IMR-90 (cell line): ENCODE measurements around the gene PRIMA1. TPM values are rescaled to one million over a fixed set of nuclear protein-coding genes. Genes with fewer than 3 reads are reported as not detected.

Experiments
- ATAC-seq: fragments of 200-7000 bp; cut with Tn5 transposase; 2 replicates; pipeline ENCODE4 v1.9.1; 2020; ENCODE audit warnings: low read depth, mild to moderate bottlenecking, moderate library complexity
- BruUV-seq: library from RNA; stranded (reverse); fragments of 400-500 nt; replicated peaks from 2 replicates; lab custom pipeline; 2021; lab: Mats Ljungman, UMichigan
- CTCF ChIA-PET: fragments of 300-600 bp; formaldehyde crosslinking; extraction: SDS; loops from one replicate; lab custom pipeline; 2021; ENCODE audit warnings: antibody characterized with exemption; lab: Yijun Ruan, JAX
- POLR2A ChIA-PET: fragments of 300-600 bp; sonication (Branson Sonifier 250); formaldehyde crosslinking; loops from one replicate; lab custom pipeline; 2022; ENCODE audit warnings: antibody characterized with exemption; ENCODE audit not compliant: unreplicated experiment; lab: Charles Lee
- DNase-seq: peaks from one replicate; pipeline ENCODE4 v3.0.0; 2013
- H2AFZ ChIP-seq: replicated peaks from 2 replicates; pipeline ENCODE3; 2013; ENCODE audit warnings: low read length, mild to moderate bottlenecking; ENCODE audit not compliant: poor library complexity
- H2AK5ac ChIP-seq: 2 replicates; pipeline ENCODE4 v1.6.1; 2013; ENCODE audit warnings: low read depth, low read length, inconsistent platforms
- H2AK9ac ChIP-seq: replicated peaks from 2 replicates; pipeline ENCODE3; 2013; ENCODE audit warnings: mild to moderate bottlenecking, low read depth, low read length, moderate library complexity; ENCODE audit not compliant: poor library complexity
- H2BK120ac ChIP-seq: 2 replicates; pipeline ENCODE4 v1.6.1; 2013; ENCODE audit warnings: low read depth, low read length, inconsistent platforms
- H2BK15ac ChIP-seq: 3 replicates; pipeline ENCODE4 v1.6.1; 2013; ENCODE audit warnings: low read depth, low read length, inconsistent platforms
- H2BK20ac ChIP-seq: 2 replicates; pipeline ENCODE4 v1.6.1; 2013; ENCODE audit warnings: low read depth, mild to moderate bottlenecking, inconsistent platforms, low read length, moderate library complexity
- H2BK5ac ChIP-seq: 2 replicates; pipeline ENCODE4 v1.6.1; 2013; ENCODE audit warnings: mild to moderate bottlenecking, low read depth, low read length, inconsistent platforms; ENCODE audit not compliant: poor library complexity, severe bottlenecking
- H3K14ac ChIP-seq: replicated peaks from 2 replicates; pipeline ENCODE4 v1.6.1; 2013; ENCODE audit warnings: low read depth, low read length, inconsistent platforms
- H3K18ac ChIP-seq: 2 replicates; pipeline ENCODE4 v1.6.1; 2013; ENCODE audit warnings: low read depth, low read length, control low read depth
- H3K23ac ChIP-seq: 2 replicates; pipeline ENCODE4 v1.6.1; 2013; ENCODE audit warnings: low read depth, low read length, inconsistent platforms
- H3K27ac ChIP-seq: 2 replicates; pipeline ENCODE4 v1.5.1; 2013; ENCODE audit warnings: mild to moderate bottlenecking, control low read depth, low read length; ENCODE audit not compliant: insufficient read depth
- H3K27me3 ChIP-seq: 2 replicates; pipeline ENCODE4 v1.6.1; 2013; ENCODE audit warnings: low read length; ENCODE audit not compliant: control insufficient read depth, insufficient read depth
- H3K36me3 ChIP-seq: 2 replicates; pipeline ENCODE4 v1.6.1; 2013; ENCODE audit warnings: low read length, mixed read lengths; ENCODE audit not compliant: control insufficient read depth, insufficient read depth
- H3K4ac ChIP-seq: 2 replicates; pipeline ENCODE4 v1.6.1; 2013; ENCODE audit warnings: low read depth, low read length, inconsistent platforms
- H3K4me1 ChIP-seq: 2 replicates; pipeline ENCODE4 v1.6.1; 2013; ENCODE audit warnings: low read length, mixed read lengths; ENCODE audit not compliant: control insufficient read depth, insufficient read depth
- H3K4me2 ChIP-seq: 2 replicates; pipeline ENCODE4 v1.6.1; 2013; ENCODE audit warnings: low read depth, mild to moderate bottlenecking, control low read depth, low read length, moderate library complexity
- H3K4me3 ChIP-seq: 2 replicates; pipeline ENCODE4 v1.5.1; 2013; ENCODE audit warnings: low read depth, mild to moderate bottlenecking, control low read depth, low read length, moderate library complexity; ENCODE audit not compliant: insufficient read depth
- H3K56ac ChIP-seq: 2 replicates; pipeline ENCODE4 v1.6.1; 2013; ENCODE audit warnings: low read length, inconsistent platforms; ENCODE audit not compliant: insufficient read depth; ENCODE audit errors: extremely low read depth
- H3K79me1 ChIP-seq, 2 experiments: 2 replicates each; pipeline ENCODE4 v1.6.1; 2013; ENCODE audit warnings: low read length in 2 of 2, inconsistent platforms in 1 of 2, low read depth in 1 of 2
- H3K9ac ChIP-seq: 2 replicates; pipeline ENCODE4 v1.6.1; 2013; ENCODE audit warnings: low read depth, low read length, control low read depth
- H3K9me1 ChIP-seq: 2 replicates; pipeline ENCODE4 v1.6.1; 2013; ENCODE audit warnings: low read length, inconsistent platforms; ENCODE audit not compliant: insufficient read depth
- H3K9me3 ChIP-seq: 2 replicates; pipeline ENCODE4 v1.6.1; 2013; ENCODE audit warnings: low read length; ENCODE audit not compliant: control insufficient read depth, insufficient read depth
- H4K20me1 ChIP-seq: 2 replicates; pipeline ENCODE4 v1.6.1; 2013; ENCODE audit warnings: low read length, inconsistent platforms; ENCODE audit not compliant: insufficient read depth
- H4K5ac ChIP-seq: 2 replicates; pipeline ENCODE4 v1.6.1; 2013; ENCODE audit warnings: mild to moderate bottlenecking, low read depth, low read length, control low read depth
- H4K8ac ChIP-seq, 2 experiments: 2 replicates each; pipeline ENCODE4 v1.6.1; 2013; ENCODE audit warnings: low read depth in 2 of 2, low read length in 2 of 2, control low read depth in 1 of 2, inconsistent platforms in 1 of 2
- H4K91ac ChIP-seq: 2 replicates; pipeline ENCODE4 v1.6.1; 2013; ENCODE audit warnings: low read depth, low read length, inconsistent platforms; ENCODE audit not compliant: insufficient read depth
- BHLHE40 ChIP-seq: fragments of 150-350 bp; IDR thresholded peaks from 2 replicates; pipeline ENCODE4 v1.6.1; 2016; ENCODE audit warnings: mild to moderate bottlenecking, low read depth, low read length
- CHD1 ChIP-seq: IDR thresholded peaks from 2 replicates; pipeline ENCODE4 v1.6.1; 2012; ENCODE audit warnings: low read depth, low read length, improper control_type of control experiment
- CTCF ChIP-seq: conservative IDR thresholded peaks from 2 replicates; pipeline ENCODE4 v1.5.1; 2012; ENCODE audit warnings: mild to moderate bottlenecking, low read depth, low read length, improper control_type of control experiment
- ELK1 ChIP-seq: fragments of 150-350 bp; IDR thresholded peaks from 2 replicates; pipeline ENCODE4 v1.6.1; 2016; ENCODE audit warnings: low read depth, mild to moderate bottlenecking, low read length, moderate library complexity, borderline replicate concordance
- MAFK ChIP-seq: IDR thresholded peaks from 2 replicates; pipeline ENCODE4 v1.6.1; 2012; ENCODE audit warnings: low read depth, low read length, improper control_type of control experiment
- MAZ ChIP-seq: IDR thresholded peaks from 2 replicates; pipeline ENCODE4 v1.6.1; 2012; ENCODE audit warnings: low read depth, mild to moderate bottlenecking, low read length, improper control_type of control experiment, moderate library complexity, borderline replicate concordance
- MXI1 ChIP-seq: IDR thresholded peaks from 2 replicates; pipeline ENCODE4 v1.6.1; 2012; ENCODE audit warnings: low read depth, mild to moderate bottlenecking, low read length, moderate library complexity, borderline replicate concordance
- RAD21 ChIP-seq: IDR thresholded peaks from 2 replicates; pipeline ENCODE4 v1.6.1; 2012; ENCODE audit warnings: low read length, improper control_type of control experiment
- RFX5 ChIP-seq: IDR thresholded peaks from 2 replicates; pipeline ENCODE4 v1.8.0; 2012; ENCODE audit warnings: low read depth, mild to moderate bottlenecking, low read length, moderate library complexity
- SMC3 ChIP-seq: fragments of 150-350 bp; IDR thresholded peaks from 2 replicates; pipeline ENCODE4 v1.6.1; 2016; ENCODE audit warnings: low read depth, mild to moderate bottlenecking, antibody characterized with exemption, low read length, moderate library complexity
- USF2 ChIP-seq: fragments of 150-350 bp; IDR thresholded peaks from 2 replicates; pipeline ENCODE4 v1.6.1; 2017; ENCODE audit warnings: mild to moderate bottlenecking, antibody characterized with exemption, low read length, low read depth
- WGBS, 2 experiments: methylation state at CpG; one replicate each; pipeline versions ENCODE4 v1.1.5 to v1.1.7; 2013; ENCODE audit warnings: missing lambda C conversion rate in 2 of 2; ENCODE audit not compliant: insufficient read length in 1 of 2; ENCODE audit errors: extremely low coverage in 2 of 2; 5-methylcytosine and 5-hydroxymethylcytosine counted together
- dilution Hi-C: fragments of 300-500 bp; cut with HindIII; formaldehyde crosslinking; loops from one replicate; pipeline ENCODE4 v1.14.3; 2018; ENCODE audit warnings: low sequenced_read_pairs; ENCODE audit not compliant: unreplicated experiment
- in situ Hi-C: fragments of 300-500 bp; cut with MboI; formaldehyde crosslinking; loops from 3 replicates; pipeline ENCODE4 v1.14.3; 2019; ENCODE audit warnings: low sequenced_read_pairs, inconsistent platforms, mixed read lengths
- intact Hi-C: fragments of 100-400 bp; cut with micrococcal nuclease; formaldehyde crosslinking; loops from 2 replicates; pipeline ENCODE4 v1.10.0; 2022
- polyA plus RNA-seq, 3 experiments: library from polyadenylated mRNA; depleted of rRNA; stranded (reverse); fragments of >200 nt; gene quantifications; 2 replicates each; pipeline ENCODE4 v1.2.3, GENCODE V29; 2012; ENCODE audit warnings: low replicate concordance in 1 of 3
- total RNA-seq: library from RNA; depleted of rRNA; stranded (reverse); fragments of >200 nt; gene quantifications from 2 replicates; pipeline ENCODE4 v1.2.3, GENCODE V29; 2012

The PRIMA1 gene
- total and polyA plus RNA-seq, 2 of the 4 experiments (the other 2 are of a cell fraction) = not detected

- no peak overlapping the region for H2BK120ac ChIP-seq
- H2BK15ac ChIP-seq = no peak overlapping the region
- intact Hi-C loops = no loop called here
- H2AFZ ChIP-seq = no peak overlapping the region
- ATAC-seq (no peak), DNase-seq (no peak)
- no peak overlapping the region for H3K4ac ChIP-seq
- BruUV-seq = no TSS peak
- no peak overlapping the region for H3K9ac ChIP-seq
- H4K20me1 ChIP-seq = no peaks in the 10 kb centered on the region
- H3K9me1 ChIP-seq = no peaks in the 10 kb centered on the region
- H2AK5ac ChIP-seq = no peak overlapping the region
- no peaks in the 10 kb centered on the region for H3K4me1 ChIP-seq
- H3K14ac ChIP-seq = no peak overlapping the region
- no peak overlapping the region for H3K56ac ChIP-seq
- no peak overlapping the region for H4K91ac ChIP-seq
- TF ChIP-seq MAZ = no peak
- no peak for TF ChIP-seq CHD1
- no peak for TF ChIP-seq USF2
- no peak for TF ChIP-seq BHLHE40
- no peak for TF ChIP-seq MAFK
- no peak for TF ChIP-seq SMC3
- no peak for TF ChIP-seq RFX5
- no peak for TF ChIP-seq RAD21
- no peak for TF ChIP-seq MXI1
- no peak for TF ChIP-seq CTCF
- TF ChIP-seq ELK1 = no peak
- no CpG with 5 or more reads among the region's 6 CpGs for WGBS, 2 experiments
- no peak overlapping the region for H3K23ac ChIP-seq
- no peaks in the 10 kb centered on the region for H3K36me3 ChIP-seq
- no peaks in the 10 kb centered on the region for H3K79me1 ChIP-seq
- no peak overlapping the region for H2AK9ac ChIP-seq
- ChIA-PET CTCF (no interaction called here), POLR2A (no interaction called here)
- H4K8ac ChIP-seq = no peak overlapping the region
- H3K18ac ChIP-seq = no peak overlapping the region
- no peak overlapping the region for H3K4me2 ChIP-seq
- H2BK5ac ChIP-seq = no peak overlapping the region
- H3K27ac ChIP-seq = no peak overlapping the region
- peaks cover 11% of the 10 kb centered on the region for H3K9me3 ChIP-seq
- dilution Hi-C loops = no loop called here
- H3K27me3 ChIP-seq = no peaks in the 10 kb centered on the region
- H3K4me3 ChIP-seq = no peak overlapping the region
- no peak overlapping the region for H4K5ac ChIP-seq
- in situ Hi-C loops = no loop called here
- no peak overlapping the region for H2BK20ac ChIP-seq
Observed at GRCh38 chr14:93703941-93704340, 84.3 kb downstream of the PRIMA1 start.
